ENCODE measurements around the gene RNF13.
"Not testable (repeated sequence)": the region's sequence is repeated elsewhere in the genome, so short reads cannot be mapped to it uniquely, and the experiment has no call there.

The RNF13 gene

DNA sequence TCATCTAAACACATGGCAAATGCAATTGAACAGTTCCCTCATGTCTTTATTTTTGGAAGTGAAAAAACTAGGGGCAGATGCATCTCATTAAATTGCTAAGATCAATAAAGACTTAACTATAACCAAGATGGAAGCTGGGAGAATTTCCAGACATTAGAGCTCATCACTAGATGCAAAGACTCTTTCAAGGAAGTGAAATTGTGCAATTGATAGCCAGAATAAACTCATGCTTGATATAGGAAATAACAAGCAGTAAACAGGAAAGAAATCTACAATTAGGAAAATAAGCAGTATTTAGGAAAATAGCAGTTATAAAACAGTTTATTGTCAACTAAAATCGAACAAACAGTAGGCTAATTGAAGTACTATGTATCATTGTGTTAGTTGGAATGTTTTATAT lies 11.8 kb upstream of the RNF13 start:
- no peak for DNase-seq (ENCODE audit: low read depth, low spot score)

DNA sequence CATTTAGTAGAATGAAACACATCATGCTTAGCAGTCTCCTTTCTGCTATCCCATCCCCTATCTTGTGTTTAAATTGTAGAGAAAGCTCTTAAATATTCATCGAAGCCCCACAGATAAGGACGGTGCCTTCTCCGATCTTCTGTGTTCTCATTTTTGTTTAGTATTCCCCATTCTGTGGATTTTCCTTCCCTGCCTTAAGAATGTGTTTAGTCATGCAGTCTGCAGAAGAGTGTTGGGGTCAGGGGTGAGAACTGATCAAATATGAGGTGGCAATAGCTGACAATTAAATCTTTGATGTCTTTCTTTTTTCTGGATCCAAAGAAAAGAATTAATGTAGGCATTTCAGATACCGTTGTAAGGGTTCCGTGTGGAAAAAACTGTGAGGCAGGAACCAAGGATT lies 11.4 kb upstream of the RNF13 start:
- no peak for DNase-seq (ENCODE audit: low read depth, low spot score)

GRCh38 chr3:149806171-149806778 lies 6.7 kb upstream of the RNF13 start:
- no peak for DNase-seq (ENCODE audit: low read depth, low spot score)

GRCh38 chr3:149808209-149808829 lies 4.7 kb upstream of the RNF13 start:
- DNase-seq (ENCODE audit: low read depth, low spot score), result peak; percentile 42

- no peak for DNase-seq (ENCODE audit: low read depth, low spot score)
Observed at GRCh38 chr3:149809699-149810098, 3.3 kb upstream of the RNF13 start.

DNA sequence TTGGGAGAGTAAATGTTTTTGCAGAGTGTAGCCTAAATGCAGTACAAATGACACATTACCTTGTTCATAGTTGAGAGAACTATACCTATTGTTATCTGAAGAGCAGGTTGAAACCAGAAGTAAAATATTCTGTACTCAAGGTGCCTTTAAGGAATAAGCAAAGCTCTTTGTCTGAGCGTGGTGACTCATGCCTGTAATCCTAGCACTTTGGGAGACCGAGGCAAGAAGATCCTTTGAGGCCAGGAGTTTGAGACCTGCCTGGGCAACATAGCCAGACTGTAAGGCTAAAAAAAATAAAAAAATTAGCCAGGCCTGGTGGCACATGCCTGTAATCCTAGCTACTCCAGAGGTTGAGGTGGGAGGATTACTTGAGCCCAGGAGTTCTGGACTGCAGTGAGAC lies 2.2 kb upstream of the RNF13 start:
- no peak for DNase-seq (ENCODE audit: low read depth, low spot score)

DNA sequence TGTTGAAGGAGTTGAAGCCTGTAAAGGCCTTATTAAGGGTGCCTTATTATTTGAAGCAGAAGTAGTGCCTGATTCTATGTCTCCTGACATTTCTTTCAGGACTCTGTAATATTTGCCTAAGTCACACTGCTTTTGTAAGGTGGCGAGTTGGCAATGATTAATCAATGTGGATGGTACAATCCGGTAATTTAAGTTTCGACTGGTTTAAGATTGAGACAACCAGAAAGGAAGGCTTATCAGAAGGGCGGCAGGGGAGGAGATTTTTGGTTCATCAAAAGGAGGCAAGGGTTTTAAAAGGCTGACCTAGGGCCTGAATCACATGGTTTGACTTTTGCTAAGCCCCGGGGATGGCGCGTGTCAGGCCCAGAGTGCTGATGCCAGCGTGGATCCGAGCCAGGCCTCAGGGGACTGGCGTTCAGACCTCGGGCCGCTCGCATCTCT lies 830 bp upstream of the RNF13 start:
- no peak for DNase-seq (ENCODE audit: low read depth, low spot score)

GRCh38 chr3:149813367-149814281 lies 609 bp downstream of the RNF13 start:
- DNase-seq (ENCODE audit: low read depth, low spot score), result peak; percentile 4

- DNase-seq (ENCODE audit: low read depth, low spot score), result no peak
Observed at GRCh38 chr3:149815321-149815720, 2.3 kb downstream of the RNF13 start.

GRCh38 chr3:149815728-149816127 lies 2.7 kb downstream of the RNF13 start:
- DNase-seq (ENCODE audit: low read depth, low spot score), result no peak

GRCh38 chr3:149816311-149816710 lies 3.3 kb downstream of the RNF13 start:
- no peak for DNase-seq (ENCODE audit: low read depth, low spot score)

DNA sequence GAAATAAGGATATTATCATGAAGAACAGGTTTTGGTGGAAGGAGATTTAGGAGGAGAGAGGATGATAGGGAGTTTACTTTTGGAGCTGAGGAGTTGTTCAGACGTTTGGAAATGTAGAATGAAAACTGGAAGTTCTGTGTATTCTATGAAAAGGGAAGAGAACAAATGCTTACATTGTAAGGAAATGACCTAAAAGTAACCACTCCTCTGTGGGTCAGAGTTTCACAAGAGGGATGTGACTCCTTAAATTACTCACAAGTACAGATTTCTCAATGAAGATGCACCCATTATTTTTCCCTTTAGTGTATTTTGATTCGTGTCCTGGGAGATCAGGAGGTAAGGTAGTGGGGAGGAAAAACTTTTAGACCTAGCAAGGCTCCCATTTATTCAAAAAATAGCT lies 4.0 kb downstream of the RNF13 start:
- DNase-seq (ENCODE audit: low read depth, low spot score), result no peak

GRCh38 chr3:149819432-149819831 lies 6.4 kb downstream of the RNF13 start:
- DNase-seq (ENCODE audit: low read depth, low spot score), result no peak

GRCh38 chr3:149820183-149820582 lies 7.2 kb downstream of the RNF13 start:
- no peak for DNase-seq (ENCODE audit: low read depth, low spot score)

GRCh38 chr3:149826636-149827035 lies 13.6 kb downstream of the RNF13 start:
- no peak for DNase-seq (ENCODE audit: low read depth, low spot score)

DNA sequence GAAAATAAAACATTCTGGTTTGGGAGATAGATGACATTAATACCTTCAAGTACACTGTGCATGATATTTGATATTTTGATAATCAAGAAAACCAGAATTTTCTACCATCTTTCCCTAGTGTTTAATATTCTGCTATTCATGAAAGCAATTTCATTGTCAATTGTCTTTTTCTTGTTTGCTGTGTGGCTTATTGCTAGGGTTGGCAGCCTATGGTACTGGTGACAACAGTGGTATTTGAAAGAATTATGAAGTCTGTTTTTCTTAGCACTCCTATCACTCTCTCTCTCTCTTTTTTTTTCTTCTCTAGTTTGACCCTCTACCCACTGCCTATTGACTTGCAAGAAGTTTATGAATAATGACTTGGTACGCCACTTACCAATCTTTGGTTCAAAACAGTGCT lies 15.4 kb downstream of the RNF13 start:
- no peak for DNase-seq (ENCODE audit: low read depth, low spot score)

DNA sequence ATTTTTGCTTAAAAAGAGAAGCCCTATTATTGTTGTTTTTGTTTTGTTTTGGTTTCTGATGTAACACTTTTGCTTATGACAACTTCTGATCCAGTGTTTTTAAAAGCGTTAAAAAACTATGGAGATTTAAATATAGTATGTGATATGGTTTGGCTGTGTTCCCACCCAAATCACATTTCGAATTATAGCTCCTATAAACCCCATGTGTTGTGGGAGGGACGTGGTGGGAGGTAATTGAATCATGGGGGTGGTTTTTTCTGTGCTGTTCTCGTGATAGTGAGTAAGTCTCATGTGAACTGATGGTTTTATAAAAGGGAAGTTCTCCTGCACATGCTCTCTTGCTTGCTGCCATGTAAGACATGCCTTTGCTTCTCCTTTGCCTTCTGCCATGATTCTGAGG lies 16.6 kb downstream of the RNF13 start:
- not testable (repeated sequence) for DNase-seq (ENCODE audit: low read depth, low spot score)

DNA sequence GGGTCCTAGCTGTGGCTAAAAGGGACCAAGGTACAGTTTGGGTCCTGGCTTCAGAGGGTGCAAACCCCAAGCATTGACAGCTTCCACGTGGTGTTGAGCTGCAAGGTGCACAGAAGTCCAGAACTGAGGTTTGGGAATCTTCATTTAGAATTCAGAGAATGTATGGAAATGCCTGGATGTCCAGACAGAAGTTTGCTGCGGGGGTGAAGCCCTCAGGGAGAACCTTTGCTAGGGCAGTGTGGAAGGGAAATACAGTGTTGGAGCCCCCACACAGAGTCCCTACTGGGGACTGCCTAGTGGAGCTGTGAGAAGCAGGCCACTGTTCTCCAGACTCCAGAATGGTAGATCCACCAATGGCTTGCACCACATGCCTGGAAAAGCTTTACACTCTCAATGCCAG lies 17.9 kb downstream of the RNF13 start:
- no peak for DNase-seq (ENCODE audit: low read depth, low spot score)

DNA sequence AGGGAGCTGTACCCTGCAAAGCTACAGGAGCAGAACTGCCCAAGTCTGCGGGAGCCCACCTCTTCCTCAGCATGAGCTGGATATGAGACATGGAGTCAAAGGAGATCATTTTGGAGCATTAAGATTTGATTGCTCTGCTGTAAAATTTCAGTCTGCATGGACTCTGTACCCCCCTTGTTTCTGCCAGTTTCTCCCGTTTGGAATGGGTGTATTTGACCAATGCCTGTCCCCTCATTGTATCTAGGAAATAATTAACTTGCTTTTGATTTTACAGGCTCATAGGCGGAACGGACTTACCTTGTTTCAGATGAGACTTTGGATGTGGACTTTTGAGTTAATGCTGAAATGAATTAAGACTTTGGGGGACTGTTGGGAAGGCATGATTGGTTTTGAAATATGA lies 18.3 kb downstream of the RNF13 start:
- DNase-seq (ENCODE audit: low read depth, low spot score), result no peak

DNA sequence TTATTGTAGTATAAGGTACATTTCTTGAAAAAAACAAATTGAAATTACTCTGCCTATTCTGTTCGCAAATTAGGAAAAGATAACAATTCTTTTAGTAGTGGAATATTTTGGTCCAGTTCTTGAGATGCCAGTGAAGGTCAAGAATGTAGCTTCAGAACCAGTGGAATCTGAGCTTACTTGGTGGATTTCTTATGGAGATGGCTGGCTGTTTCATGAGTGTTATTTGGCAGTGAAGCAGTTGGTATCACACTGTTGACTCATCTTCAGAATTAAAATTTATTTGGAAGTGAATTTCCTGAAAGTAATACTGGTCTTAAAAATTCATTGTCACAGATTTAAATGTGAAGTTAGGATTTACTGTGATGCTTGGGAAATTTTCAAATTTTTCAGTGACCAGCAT lies 19.1 kb downstream of the RNF13 start:
- DNase-seq (ENCODE audit: low read depth, low spot score), result no peak

DNA sequence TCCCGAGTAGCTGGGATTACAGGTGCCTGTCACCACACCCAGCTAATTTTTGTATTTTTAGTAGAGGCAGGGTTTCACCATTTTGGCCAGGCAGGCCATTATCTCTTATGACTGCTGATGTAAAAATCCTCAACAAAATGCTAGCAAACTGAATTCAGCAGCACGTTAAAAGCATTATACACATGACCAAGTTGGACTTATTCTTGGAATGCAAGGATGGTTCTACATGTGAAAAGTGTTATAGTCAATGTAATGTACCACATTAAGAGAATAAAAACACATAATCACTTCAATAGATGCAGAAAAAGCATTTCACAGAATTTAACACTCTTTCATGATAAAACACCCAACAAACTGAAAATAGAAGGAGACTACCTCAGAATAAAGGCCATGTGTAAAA lies 20.2 kb downstream of the RNF13 start:
- DNase-seq (ENCODE audit: low read depth, low spot score), result no peak

DNA sequence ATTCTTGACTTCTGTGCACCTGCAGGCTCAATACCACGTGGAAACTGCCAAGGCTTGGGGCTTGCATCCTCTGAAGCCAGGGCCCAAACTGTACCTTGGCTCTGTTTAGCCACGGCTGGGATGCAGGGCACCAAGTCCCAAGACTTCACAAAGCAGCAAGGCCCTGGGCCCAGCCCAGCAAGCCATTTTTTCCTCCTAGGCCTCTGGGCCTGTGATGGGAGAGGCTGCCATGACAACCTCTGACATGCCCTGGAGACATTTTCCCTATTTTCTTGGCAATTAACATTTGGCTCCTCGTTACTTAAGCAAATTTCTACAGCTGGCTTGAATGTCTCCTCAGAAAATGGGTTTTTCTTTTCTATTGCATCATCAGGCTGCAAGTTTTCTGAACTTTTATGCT lies 25.5 kb downstream of the RNF13 start:
- not testable (repeated sequence) for DNase-seq (ENCODE audit: low read depth, low spot score)

GRCh38 chr3:149839469-149839868 lies 26.5 kb downstream of the RNF13 start:
- DNase-seq (ENCODE audit: low read depth, low spot score), result not testable (repeated sequence)
